Heart left ventricle (tissue), 13 donors: ENCODE measurements around the gene CRYBG1.

ENCODE experiments used
- CTCF ChIP-seq, 12 donors: fragments of 200-600 bp; sonication (generic) in 4 of 12; IDR thresholded peaks; one replicate each; pipeline versions ENCODE4 v1.5.0 to v1.8.0; 2018 to 2022; ENCODE audit warnings: antibody characterized with exemption in 12 of 12, mild to moderate bottlenecking in 5 of 12
- POLR2A ChIP-seq, 2 donors: fragments of 450-650 bp; IDR thresholded peaks; one replicate each; pipeline ENCODE4 v1.6.1; 2017; ENCODE audit warnings: antibody characterized with exemption in 2 of 2, mild to moderate bottlenecking in 2 of 2, moderate library complexity in 2 of 2
- donor health status: ischemic (EF 13 %, LVEDD 7.1; RV severe dilation, severe dysfunction).
- donor health status: DM: no; HTN: yes; CAD: no.
- donor health status: DM: no; HTN: no; CAD: no.
- donor health status: ischemic (EF 25% LVEDD 6.9; RV normal size, moderate dysfunction).
- donor health status: ischemic (EF 25% LVEDD 5.7; RV mildly dilated, moderate dysfunction).
- donor health status: ischemic (EF 35%, LVEDD 5.7; RV mildly dilated, moderate dysfunction).
- donor health status: nonischemic (EF 11% LVEDD 7.7; RV severe dilation, severe dysfunction).
- donor health status: DM: yes; HTN: yes; CAD: no.
- donor health status: PGD.
- donor health status: ischemic (EF 29% LVEDD 5.4; RV normal size, mild dysfunction).
- donor health status: nonischemic (EF 23%, LVEDD 6.1; RV moderate dilation, normal function).

DNA sequence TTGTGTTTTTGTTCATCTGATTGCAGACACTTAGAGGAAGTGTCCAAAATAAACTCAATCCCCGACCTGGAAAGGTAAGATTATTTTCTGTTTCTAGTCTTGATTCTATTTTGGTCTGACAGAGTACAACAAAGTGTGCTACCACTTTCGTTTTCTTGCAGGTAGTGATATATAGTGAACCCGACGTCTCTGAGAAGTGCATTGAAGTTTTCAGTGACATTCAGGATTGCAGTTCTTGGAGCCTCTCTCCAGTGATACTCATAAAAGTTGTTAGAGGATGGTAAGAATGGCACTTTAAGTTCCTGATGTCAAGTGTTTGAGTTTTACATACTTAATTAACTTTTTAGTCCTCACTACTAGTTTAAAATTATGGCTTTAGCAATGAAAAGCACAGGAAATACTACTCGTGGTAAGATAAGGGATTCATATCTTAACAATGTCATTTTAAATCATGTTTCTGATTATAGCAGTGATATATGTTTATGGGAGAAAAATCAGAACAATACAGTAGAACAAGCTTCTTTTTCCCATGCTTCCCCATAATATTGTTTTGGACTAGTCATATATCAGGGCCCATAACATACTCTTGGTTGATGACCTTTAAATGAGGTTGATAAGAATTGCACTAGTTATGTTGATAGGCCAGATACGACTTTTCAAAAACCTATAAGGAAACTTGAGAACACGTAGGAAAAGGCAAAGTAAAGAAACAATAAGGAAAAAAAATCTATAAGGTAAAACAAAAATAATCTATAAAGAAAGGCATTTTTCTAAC lies 164.8 kb downstream of the CRYBG1 start:
- TF ChIP-seq CTCF (IDR thresholded peaks at IDR 0.05): no peak
- no peak for TF ChIP-seq POLR2A (IDR thresholded peaks at IDR 0.05)
